Right lobe of liver (tissue), 4 donors: Measurements from ENCODE around the gene HSP90AB1.

Experiments used
- POLR2A ChIP-seq: fragments of 450-650 bp; IDR thresholded peaks from one replicate; pipeline ENCODE4 v1.6.1; 2017; ENCODE audit warnings: antibody characterized with exemption, mild to moderate bottlenecking
- TF ChIP-seq, protein P1 (sequence below), 4 donors: fragments of 200-600 bp in 3 of 4; fragments of 450-650 bp in 1 of 4; IDR thresholded peaks; one replicate each; pipeline versions ENCODE4 v1.5.1 to v1.8.0; 2016 to 2022; ENCODE audit warnings: antibody characterized with exemption in 4 of 4, mild to moderate bottlenecking in 2 of 4
- donor health status: DM: no; HTN: no; CAD: no.
- donor health status: DM: no; HTN: no; CAD: no.
- donor health status: DM: no; HTN: yes; CAD: no.

DNA sequence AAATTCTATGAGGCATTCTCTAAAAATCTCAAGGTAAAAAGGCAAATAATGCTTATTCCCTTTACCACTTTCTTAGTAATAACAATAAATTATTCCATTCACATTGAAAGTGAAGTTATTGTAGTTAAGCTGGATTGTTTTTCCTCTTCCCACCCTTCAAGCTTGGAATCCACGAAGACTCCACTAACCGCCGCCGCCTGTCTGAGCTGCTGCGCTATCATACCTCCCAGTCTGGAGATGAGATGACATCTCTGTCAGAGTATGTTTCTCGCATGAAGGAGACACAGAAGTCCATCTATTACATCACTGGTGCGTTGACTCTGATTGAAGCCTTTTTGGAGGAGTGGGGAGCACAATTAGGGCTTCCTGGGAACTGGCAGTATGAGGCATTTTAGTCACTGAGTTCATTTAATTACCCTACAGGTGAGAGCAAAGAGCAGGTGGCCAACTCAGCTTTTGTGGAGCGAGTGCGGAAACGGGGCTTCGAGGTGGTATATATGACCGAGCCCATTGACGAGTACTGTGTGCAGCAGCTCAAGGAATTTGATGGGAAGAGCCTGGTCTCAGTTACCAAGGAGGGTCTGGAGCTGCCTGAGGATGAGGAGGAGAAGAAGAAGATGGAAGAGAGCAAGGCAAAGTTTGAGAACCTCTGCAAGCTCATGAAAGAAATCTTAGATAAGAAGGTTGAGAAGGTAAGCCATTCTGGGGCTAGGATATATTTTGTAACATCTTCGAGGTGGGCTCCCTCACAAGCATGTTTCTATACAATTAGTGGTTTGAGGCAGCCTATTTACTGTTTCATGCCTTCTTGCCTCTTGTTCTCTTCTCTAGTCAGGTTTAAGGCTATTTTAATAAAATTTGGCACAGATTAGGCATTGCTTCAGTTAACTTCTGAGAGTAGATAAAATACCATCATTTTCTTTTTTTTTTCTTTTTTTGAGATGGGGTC lies 4.9 kb downstream of the HSP90AB1 start:
- TF ChIP-seq POLR2A, result no peak
- TF ChIP-seq, protein P1, sequence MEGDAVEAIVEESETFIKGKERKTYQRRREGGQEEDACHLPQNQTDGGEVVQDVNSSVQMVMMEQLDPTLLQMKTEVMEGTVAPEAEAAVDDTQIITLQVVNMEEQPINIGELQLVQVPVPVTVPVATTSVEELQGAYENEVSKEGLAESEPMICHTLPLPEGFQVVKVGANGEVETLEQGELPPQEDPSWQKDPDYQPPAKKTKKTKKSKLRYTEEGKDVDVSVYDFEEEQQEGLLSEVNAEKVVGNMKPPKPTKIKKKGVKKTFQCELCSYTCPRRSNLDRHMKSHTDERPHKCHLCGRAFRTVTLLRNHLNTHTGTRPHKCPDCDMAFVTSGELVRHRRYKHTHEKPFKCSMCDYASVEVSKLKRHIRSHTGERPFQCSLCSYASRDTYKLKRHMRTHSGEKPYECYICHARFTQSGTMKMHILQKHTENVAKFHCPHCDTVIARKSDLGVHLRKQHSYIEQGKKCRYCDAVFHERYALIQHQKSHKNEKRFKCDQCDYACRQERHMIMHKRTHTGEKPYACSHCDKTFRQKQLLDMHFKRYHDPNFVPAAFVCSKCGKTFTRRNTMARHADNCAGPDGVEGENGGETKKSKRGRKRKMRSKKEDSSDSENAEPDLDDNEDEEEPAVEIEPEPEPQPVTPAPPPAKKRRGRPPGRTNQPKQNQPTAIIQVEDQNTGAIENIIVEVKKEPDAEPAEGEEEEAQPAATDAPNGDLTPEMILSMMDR (IDR thresholded peaks at IDR 0.05), result no peak
